ENCODE measurements around the gene BMERB1. TPM values are rescaled to one million over a fixed set of nuclear protein-coding genes. Genes with fewer than 3 reads are reported as not detected.

Gene BMERB1
- total RNA-seq, 1 experiment from 2014 or later: 80.0 TPM

GRCh38 chr16:15495898-15496297 is 61.5 kb downstream of the BMERB1 start:
- intact Hi-C loops (cut with micrococcal nuclease; ENCODE audit: unreplicated experiment) (no loop called here), in situ Hi-C loops (cut with HindIII; ENCODE audit: low pct_unique_long_range_greater_than_20kb, low sequenced_read_pairs) (no loop called here)
- ATAC-seq (no peak), DNase-seq (ENCODE audit: low read depth, low spot score) (no peak)
- TF ChIP-seq SIN3A (IDR thresholded peaks at IDR 0.05; ENCODE audit: borderline replicate concordance, insufficient read depth, low read depth, low read length) (no peak), TCF7L2 (IDR thresholded peaks at IDR 0.05; ENCODE audit: low read depth, low read length) (no peak), POLR2AphosphoS5 (IDR thresholded peaks at IDR 0.05; ENCODE audit: low read depth, low read length) (no peak), CTCF (IDR thresholded peaks at IDR 0.05) (no peak)
- TF ChIP-seq, protein P1, sequence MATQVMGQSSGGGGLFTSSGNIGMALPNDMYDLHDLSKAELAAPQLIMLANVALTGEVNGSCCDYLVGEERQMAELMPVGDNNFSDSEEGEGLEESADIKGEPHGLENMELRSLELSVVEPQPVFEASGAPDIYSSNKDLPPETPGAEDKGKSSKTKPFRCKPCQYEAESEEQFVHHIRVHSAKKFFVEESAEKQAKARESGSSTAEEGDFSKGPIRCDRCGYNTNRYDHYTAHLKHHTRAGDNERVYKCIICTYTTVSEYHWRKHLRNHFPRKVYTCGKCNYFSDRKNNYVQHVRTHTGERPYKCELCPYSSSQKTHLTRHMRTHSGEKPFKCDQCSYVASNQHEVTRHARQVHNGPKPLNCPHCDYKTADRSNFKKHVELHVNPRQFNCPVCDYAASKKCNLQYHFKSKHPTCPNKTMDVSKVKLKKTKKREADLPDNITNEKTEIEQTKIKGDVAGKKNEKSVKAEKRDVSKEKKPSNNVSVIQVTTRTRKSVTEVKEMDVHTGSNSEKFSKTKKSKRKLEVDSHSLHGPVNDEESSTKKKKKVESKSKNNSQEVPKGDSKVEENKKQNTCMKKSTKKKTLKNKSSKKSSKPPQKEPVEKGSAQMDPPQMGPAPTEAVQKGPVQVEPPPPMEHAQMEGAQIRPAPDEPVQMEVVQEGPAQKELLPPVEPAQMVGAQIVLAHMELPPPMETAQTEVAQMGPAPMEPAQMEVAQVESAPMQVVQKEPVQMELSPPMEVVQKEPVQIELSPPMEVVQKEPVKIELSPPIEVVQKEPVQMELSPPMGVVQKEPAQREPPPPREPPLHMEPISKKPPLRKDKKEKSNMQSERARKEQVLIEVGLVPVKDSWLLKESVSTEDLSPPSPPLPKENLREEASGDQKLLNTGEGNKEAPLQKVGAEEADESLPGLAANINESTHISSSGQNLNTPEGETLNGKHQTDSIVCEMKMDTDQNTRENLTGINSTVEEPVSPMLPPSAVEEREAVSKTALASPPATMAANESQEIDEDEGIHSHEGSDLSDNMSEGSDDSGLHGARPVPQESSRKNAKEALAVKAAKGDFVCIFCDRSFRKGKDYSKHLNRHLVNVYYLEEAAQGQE (IDR thresholded peaks at IDR 0.05; ENCODE audit: insufficient read depth in 1 of 2, low read depth in 2 of 2, low read length in 1 of 2): no peak
- H3K36me3 ChIP-seq (ENCODE audit: control insufficient read depth, insufficient read depth, low read length): no peaks in the 10 kb centered on the region
- CTCF ChIA-PET: no interaction called here
- peaks cover 9% of the 10 kb centered on the region; the same call in 1 of the 2 replicates for H3K4me1 ChIP-seq (ENCODE audit: control insufficient read depth, insufficient read depth, low read length)
- H3K4me3 ChIP-seq (ENCODE audit: low read depth in 2 of 2, low read length in 2 of 2): no peak overlapping the region
- H3K27ac ChIP-seq (ENCODE audit: low read length): no peak overlapping the region
- H3K27me3 ChIP-seq (ENCODE audit: control insufficient read depth, insufficient read depth, low read length): no peaks in the 10 kb centered on the region
- BruUV-seq (replicated peaks): no TSS peak
- POLR2A ChIA-PET: no interaction called here
- H3K9me3 ChIP-seq (ENCODE audit: control insufficient read depth, insufficient read depth, low read depth, low read length): no peaks in the 10 kb centered on the region

GRCh38 chr16:15498427-15499175 is 64.2 kb downstream of the BMERB1 start:
- Histone ChIP-seq H3K9me3 (ENCODE audit: control insufficient read depth, insufficient read depth, low read depth, low read length) (no peaks in the 10 kb centered on the region), H3K4me1 (ENCODE audit: control insufficient read depth, insufficient read depth, low read length) (peaks cover 15% of the 10 kb centered on the region), H3K4me3 (ENCODE audit: low read depth in 2 of 2, low read length in 2 of 2) (no peak overlapping the region), H3K27me3 (ENCODE audit: control insufficient read depth, insufficient read depth, low read length) (no peaks in the 10 kb centered on the region), H3K27ac (ENCODE audit: low read length) (no peak overlapping the region), H3K36me3 (ENCODE audit: control insufficient read depth, insufficient read depth, low read length) (no peaks in the 10 kb centered on the region)
- DNase-seq (ENCODE audit: low read depth, low spot score) (no peak), ATAC-seq (no peak)
- no TSS peak for BruUV-seq (replicated peaks)
- no peak for TF ChIP-seq SIN3A (IDR thresholded peaks at IDR 0.05; ENCODE audit: borderline replicate concordance, insufficient read depth, low read depth, low read length)
- TF ChIP-seq, protein P1 (IDR thresholded peaks at IDR 0.05; ENCODE audit: insufficient read depth in 1 of 2, low read depth in 2 of 2, low read length in 1 of 2): no peak
- no peak for TF ChIP-seq TCF7L2 (IDR thresholded peaks at IDR 0.05; ENCODE audit: low read depth, low read length)
- TF ChIP-seq CTCF (IDR thresholded peaks at IDR 0.05): no peak
- no peak for TF ChIP-seq POLR2AphosphoS5 (IDR thresholded peaks at IDR 0.05; ENCODE audit: low read depth, low read length)
- ChIA-PET CTCF (no interaction called here), POLR2A (no interaction called here)
- intact Hi-C loops (cut with micrococcal nuclease; ENCODE audit: unreplicated experiment) (no loop called here), in situ Hi-C loops (cut with HindIII; ENCODE audit: low pct_unique_long_range_greater_than_20kb, low sequenced_read_pairs) (no loop called here)
